Heart left ventricle (tissue), 16 donors: ENCODE measurements around the gene DDB1. TPM values are rescaled to one million over a fixed set of nuclear protein-coding genes. Genes with fewer than 3 reads are reported as not detected.

Experiments used
- ATAC-seq, 4 donors: fragments of 200-7000 bp; cut with Tn5 transposase; one replicate each; pipeline ENCODE4 v1.9.1; 2020 to 2022; ENCODE audit warnings: moderate library complexity in 4 of 4, mild to moderate bottlenecking in 3 of 4, moderate number of reproducible peaks in 1 of 4
- DNase-seq, 5 donors: peaks; one replicate each; pipeline ENCODE4 v3.0.0-alpha.2; 2020
- H3K27ac ChIP-seq, 12 donors: fragments of 200-600 bp; sonication (generic) in 4 of 12; one replicate each; pipeline versions ENCODE4 v1.5.0 to v1.8.0; 2016 to 2022; ENCODE audit warnings: mild to moderate bottlenecking in 2 of 12
- H3K27me3 ChIP-seq, 9 donors: fragments of 200-600 bp; sonication (generic) in 2 of 9; one replicate each; pipeline versions ENCODE4 v1.5.1 to v1.8.0; 2016 to 2022; ENCODE audit warnings: mild to moderate bottlenecking in 3 of 9
- H3K36me3 ChIP-seq, 9 donors: fragments of 200-600 bp; sonication (generic) in 2 of 9; one replicate each; pipeline versions ENCODE4 v1.5.0 to v1.8.0; 2018 to 2022; ENCODE audit warnings: mild to moderate bottlenecking in 2 of 9
- H3K4me1 ChIP-seq, 12 donors: fragments of 200-600 bp; sonication (generic) in 4 of 12; one replicate each; pipeline versions ENCODE4 v1.5.0 to v1.8.0; 2016 to 2022; ENCODE audit warnings: mild to moderate bottlenecking in 3 of 12
- H3K4me3 ChIP-seq, 12 donors: fragments of 200-600 bp; sonication (generic) in 4 of 12; one replicate each; pipeline versions ENCODE4 v1.5.0 to v1.8.0; 2017 to 2022; ENCODE audit warnings: mild to moderate bottlenecking in 9 of 12, moderate library complexity in 4 of 12
- H3K9me3 ChIP-seq, 12 donors: fragments of 200-600 bp; sonication (generic) in 4 of 12; one replicate each; pipeline versions ENCODE4 v1.5.0 to v1.8.0; 2016 to 2022; ENCODE audit warnings: mild to moderate bottlenecking in 1 of 12
- CTCF ChIP-seq, 12 donors: fragments of 200-600 bp; sonication (generic) in 4 of 12; IDR thresholded peaks; one replicate each; pipeline versions ENCODE4 v1.5.0 to v1.8.0; 2018 to 2022; ENCODE audit warnings: antibody characterized with exemption in 12 of 12, mild to moderate bottlenecking in 5 of 12
- POLR2A ChIP-seq, 2 donors: fragments of 450-650 bp; IDR thresholded peaks; one replicate each; pipeline ENCODE4 v1.6.1; 2017; ENCODE audit warnings: antibody characterized with exemption in 2 of 2, mild to moderate bottlenecking in 2 of 2, moderate library complexity in 2 of 2
- WGBS, 4 donors: extraction: QIAGEN DNeasy Blood & Tissue Kit in 2 of 4; methylation state at CpG; one replicate each; pipeline versions ENCODE4 v1.1.5 to v1.1.7; 2013 to 2018; 5-methylcytosine and 5-hydroxymethylcytosine counted together
- intact Hi-C, 10 donors: fragments of 100-400 bp; cut with DNase I; formaldehyde crosslinking; loops; one replicate each; pipeline versions ENCODE4 v1.11.1 to v1.14.2; 2022
- polyA plus RNA-seq, 2 donors: library from polyadenylated mRNA; stranded (reverse); fragments of 200-250 nt; gene quantifications; one replicate each; pipeline ENCODE4 v1.2.3, GENCODE V29; 2013
- total RNA-seq, 9 donors: library from RNA; depleted of rRNA in 2 of 9; stranded (reverse); fragments of >200 nt in 2 of 9; fragmentation: NEBNext Ultra II Directional in 3 of 9; extraction: Animal tissue kit (Norgen Biotek cat#: 25700) in 3 of 9; gene quantifications; one replicate each; pipeline versions ENCODE4 v1.1.0 to v1.2.4, GENCODE V29; 2016 to 2023
- donor health status: ischemic (EF 13 %, LVEDD 7.1; RV severe dilation, severe dysfunction).
- donor health status: healthy with polysubstance abuse.
- donor health status: DM: no; HTN: yes; CAD: no.
- donor health status: DM: no; HTN: no; CAD: no.
- donor health status: ischemic (EF 25% LVEDD 6.9; RV normal size, moderate dysfunction).
- donor health status: ischemic (EF 25% LVEDD 5.7; RV mildly dilated, moderate dysfunction).
- donor health status: healthy.
- donor health status: DM: yes; HTN: yes; CAD: no.
- donor health status: ischemic (EF 35%, LVEDD 5.7; RV mildly dilated, moderate dysfunction).
- donor health status: nonischemic (EF 11% LVEDD 7.7; RV severe dilation, severe dysfunction).
- donor health status: DM: yes; HTN: yes; CAD: no.
- donor health status: PGD.
- donor health status: ischemic (EF 29% LVEDD 5.4; RV normal size, mild dysfunction).
- donor health status: nonischemic (EF 23%, LVEDD 6.1; RV moderate dilation, normal function).

DDB1 gene
- total and polyA plus RNA-seq, 11 donors, result 78.8 to 158 (median 130) TPM

DNA sequence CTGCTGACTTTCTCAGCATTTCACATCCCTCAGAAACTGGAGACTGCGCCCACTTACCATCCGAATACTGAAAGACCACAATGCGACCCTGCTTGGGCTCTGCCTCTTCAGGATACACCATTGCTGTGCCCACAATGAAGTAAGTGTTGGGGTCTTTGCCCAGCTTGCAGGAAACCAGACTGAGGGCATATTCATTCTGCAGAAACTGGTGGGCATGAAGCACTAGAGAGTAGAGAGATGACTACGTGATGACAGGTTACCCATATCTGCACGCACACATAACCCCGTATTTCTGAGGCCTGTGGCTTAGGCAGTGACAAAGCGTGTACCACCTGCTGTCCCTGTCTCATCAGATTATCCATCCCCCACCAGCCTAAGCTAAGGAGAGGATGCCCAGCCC lies 23.2 kb downstream of the DDB1 start:
- TF ChIP-seq POLR2A (IDR thresholded peaks at IDR 0.05), result no peak
- TF ChIP-seq CTCF (IDR thresholded peaks at IDR 0.05), result no peak
- no peaks in the 10 kb centered on the region for H3K9me3 ChIP-seq
- H3K27ac ChIP-seq, result no peak overlapping the region
- no peaks in the 10 kb centered on the region for H3K27me3 ChIP-seq
- peaks cover 2 to 100% (median 100%) of the 10 kb centered on the region in 9 donors for H3K36me3 ChIP-seq
- no peaks in the 10 kb centered on the region for H3K4me1 ChIP-seq
- H3K4me3 ChIP-seq, result no peak overlapping the region
- ATAC-seq (no peak), DNase-seq (no peak)
- 95 to 97% (median 96%) methylated on average over 7 of the region's 7 CpGs for WGBS, 4 donors
- intact Hi-C loops, result no loop called here

DNA sequence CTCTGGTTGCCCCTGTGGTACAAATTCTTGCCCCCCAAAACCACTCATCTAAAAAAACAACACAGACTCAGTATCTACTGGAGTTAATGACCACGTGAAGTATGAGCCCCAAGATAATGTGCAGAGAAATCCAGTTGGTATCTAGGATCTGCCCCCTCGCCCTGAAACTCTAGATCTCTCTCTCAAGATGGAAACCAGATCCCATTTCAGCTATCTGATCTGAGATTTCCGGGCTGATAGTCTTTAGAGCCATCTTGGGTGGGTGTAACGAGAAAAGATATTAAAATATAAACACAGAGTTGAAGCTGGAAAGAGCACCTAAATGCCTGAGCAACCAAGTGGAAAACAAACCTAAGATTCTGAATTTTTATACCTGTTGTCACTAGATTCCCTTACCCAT lies 23.8 kb downstream of the DDB1 start:
- Histone ChIP-seq H3K4me1 (no peaks in the 10 kb centered on the region), H3K9me3 (no peaks in the 10 kb centered on the region), H3K27me3 (no peaks in the 10 kb centered on the region), H3K4me3 (no peak overlapping the region), H3K27ac (no peak overlapping the region), H3K36me3 (peaks cover 2 to 100% (median 100%) of the 10 kb centered on the region in 9 donors)
- WGBS, 4 donors, result 91 to 93% (median 91%) methylated on average over 4 of the region's 4 CpGs
- ATAC-seq, result no peak
- DNase-seq, result no peak
- intact Hi-C loops, result no loop called here
- TF ChIP-seq POLR2A (IDR thresholded peaks at IDR 0.05), result no peak

DNA sequence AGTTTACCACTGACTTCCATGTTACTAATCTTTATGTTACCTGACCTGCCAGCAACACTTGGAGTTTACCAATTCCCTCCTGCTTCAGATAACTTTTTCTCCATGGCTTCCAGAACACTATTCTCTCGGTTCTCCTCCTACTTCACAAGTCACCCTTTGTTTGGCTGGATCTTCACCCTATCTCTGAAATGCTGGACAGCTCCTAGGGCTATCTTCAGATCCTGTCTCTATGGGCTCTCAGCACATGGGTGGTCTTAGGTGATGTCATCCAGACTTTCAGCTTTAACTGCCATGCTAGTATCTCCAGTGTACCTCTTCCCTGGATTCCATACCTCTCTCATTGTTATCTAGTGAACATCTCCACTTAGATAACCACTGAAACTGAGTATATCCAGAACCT lies 25.6 kb downstream of the DDB1 start:
- Histone ChIP-seq H3K9me3 (no peaks in the 10 kb centered on the region), H3K4me1 (no peaks in the 10 kb centered on the region), H3K27ac (no peak overlapping the region), H3K36me3 (peaks cover 5 to 100% (median 100%) of the 10 kb centered on the region in 9 donors), H3K4me3 (no peak overlapping the region), H3K27me3 (no peaks in the 10 kb centered on the region)
- DNase-seq (no peak), ATAC-seq (no peak)
- intact Hi-C loops, result no loop called here
- 62 to 75% (median 67%) methylated on average over 1 of the region's 1 CpG for WGBS, 4 donors
- TF ChIP-seq CTCF (IDR thresholded peaks at IDR 0.05), result no peak
- TF ChIP-seq POLR2A (IDR thresholded peaks at IDR 0.05), result no peak

- 89 to 94% (median 92%) methylated on average over 1 of the region's 1 CpG for WGBS, 4 donors
- H3K27me3 ChIP-seq, result no peaks in the 10 kb centered on the region
- H3K4me3 ChIP-seq, result no peak overlapping the region
- peaks cover 5 to 100% (median 100%) of the 10 kb centered on the region in 9 donors for H3K36me3 ChIP-seq
- TF ChIP-seq POLR2A (IDR thresholded peaks at IDR 0.05) (no peak), CTCF (IDR thresholded peaks at IDR 0.05) (no peak)
- no peak overlapping the region for H3K27ac ChIP-seq
- no peaks in the 10 kb centered on the region for H3K4me1 ChIP-seq
- ATAC-seq (no peak), DNase-seq (no peak)
- no peaks in the 10 kb centered on the region for H3K9me3 ChIP-seq
- intact Hi-C loops, result no loop called here
Measured at GRCh38 chr11:61306221-61306620, 26.7 kb downstream of the DDB1 start.

GRCh38 chr11:61305417-61305816 lies 27.5 kb downstream of the DDB1 start:
- WGBS, 4 donors, result 92 to 99% (median 96%) methylated on average over 7 of the region's 7 CpGs
- TF ChIP-seq CTCF (IDR thresholded peaks at IDR 0.05) (no peak), POLR2A (IDR thresholded peaks at IDR 0.05) (no peak)
- H3K4me3 ChIP-seq, result no peak overlapping the region
- H3K36me3 ChIP-seq, result peaks cover 5 to 100% (median 100%) of the 10 kb centered on the region in 9 donors
- H3K27ac ChIP-seq, result no peak overlapping the region
- no peaks in the 10 kb centered on the region for H3K4me1 ChIP-seq
- ATAC-seq (no peak), DNase-seq (no peak)
- intact Hi-C loops, result no loop called here
- no peaks in the 10 kb centered on the region for H3K27me3 ChIP-seq
- no peaks in the 10 kb centered on the region for H3K9me3 ChIP-seq
